NCI-H1436 treated with DMSO at 0.1 percent for 48 hours (cell line): ENCODE data around the gene ATXN2.

Source experiments
- DNase-seq: peaks from one replicate; lab custom pipeline; 2025; lab: John Stamatoyannopoulos, UW

Gene ATXN2

DNA sequence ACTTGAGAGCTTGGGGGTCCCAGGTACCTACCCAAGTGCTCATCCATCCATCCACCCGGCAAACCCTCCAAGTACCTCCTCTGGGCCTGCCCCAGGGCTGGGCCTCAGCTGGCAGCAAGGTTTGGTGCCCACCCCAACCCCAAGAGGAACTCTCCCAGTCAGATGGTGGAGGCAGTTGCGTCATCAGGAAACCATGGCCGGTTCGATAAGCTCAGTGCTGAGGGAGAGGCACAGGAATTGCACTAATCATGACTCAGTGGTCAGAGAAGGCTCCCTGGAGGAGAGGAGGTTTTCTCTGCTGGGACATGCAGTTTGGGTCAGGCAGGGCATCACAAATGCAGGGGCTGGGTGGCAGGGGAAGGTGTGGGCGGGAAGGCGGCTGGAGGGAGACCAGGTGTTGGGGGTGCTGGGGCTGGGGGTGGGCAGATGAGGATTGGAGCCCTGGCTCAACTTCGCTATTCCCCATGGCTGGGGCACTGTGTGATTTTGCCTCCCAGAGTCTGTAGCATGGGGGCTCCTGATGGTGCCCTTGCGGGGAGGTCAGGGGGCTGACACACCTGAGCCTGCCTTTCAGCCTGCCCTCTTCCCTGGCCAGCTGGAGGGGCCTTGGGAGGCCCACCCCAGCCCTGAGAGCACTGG, 161.2 kb downstream of the ATXN2 start:
- no peak for DNase-seq

DNA sequence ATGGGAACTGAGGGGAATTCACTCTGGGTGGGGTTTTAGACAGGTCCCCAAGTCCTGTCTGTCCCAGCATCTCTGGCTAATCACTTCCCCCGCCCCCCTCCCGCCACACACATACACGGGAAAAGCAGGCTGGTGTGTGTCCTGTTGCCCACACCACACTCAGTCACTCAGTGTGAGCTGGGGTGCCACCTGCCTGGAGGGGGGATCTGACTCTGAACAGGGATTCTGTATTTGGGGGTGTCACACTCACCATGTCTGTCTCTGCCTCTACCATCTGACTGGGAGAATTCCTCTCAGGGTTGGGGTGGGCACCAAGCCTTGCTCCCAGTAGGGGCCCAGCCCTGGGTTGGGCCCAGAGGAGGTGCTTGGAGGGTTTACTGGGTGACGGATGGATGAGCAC, 162.3 kb downstream of the ATXN2 start:
- no peak for DNase-seq

DNA sequence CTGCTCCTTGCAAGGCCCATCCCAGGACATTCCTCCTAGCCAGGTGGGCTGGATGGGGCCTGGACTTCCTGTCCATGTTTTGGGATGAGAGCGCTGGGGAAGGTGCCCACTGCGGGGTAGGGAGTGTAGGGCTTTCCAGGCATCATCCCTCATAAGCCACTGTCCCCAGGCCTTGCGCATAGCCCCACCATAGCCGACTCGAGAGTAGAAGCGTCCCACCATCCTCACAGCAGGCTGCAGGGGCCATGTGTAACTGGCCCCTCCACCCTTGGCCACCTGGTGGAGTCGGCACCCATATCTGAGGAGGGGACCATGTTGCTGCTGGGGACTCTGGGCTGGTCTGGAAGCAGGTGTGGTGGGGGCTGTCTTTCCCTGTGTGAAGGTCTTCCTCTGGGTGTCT, 162.8 kb downstream of the ATXN2 start:
- no peak for DNase-seq

DNA sequence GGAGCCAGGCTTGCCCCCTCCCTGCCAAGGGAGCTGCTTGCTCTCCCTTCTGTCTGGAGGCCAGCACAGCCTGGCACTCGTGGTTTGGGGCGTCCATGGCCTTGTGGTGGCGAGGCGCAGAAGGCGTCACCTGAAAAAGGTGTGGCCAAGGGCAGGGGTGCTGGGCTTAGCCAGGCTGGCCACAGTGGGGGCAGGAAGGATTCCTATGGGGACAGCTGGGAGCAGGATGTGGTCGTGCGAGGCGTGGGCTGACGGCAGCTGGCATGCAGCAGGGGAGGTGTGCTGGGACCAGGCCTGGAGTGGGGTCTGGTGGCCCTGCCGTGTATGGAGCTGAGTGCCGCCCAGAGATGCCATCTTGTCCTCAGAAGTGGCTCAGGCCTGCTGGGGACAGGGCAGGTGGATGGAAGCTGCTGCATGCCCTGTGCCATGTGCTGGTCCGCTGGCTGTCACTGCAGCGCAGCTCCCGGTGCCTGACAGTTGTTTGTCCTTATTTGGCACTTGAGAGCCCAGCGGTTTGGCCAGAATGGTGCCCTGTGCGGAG, 163.4 kb downstream of the ATXN2 start:
- DNase-seq, result no peak

DNA sequence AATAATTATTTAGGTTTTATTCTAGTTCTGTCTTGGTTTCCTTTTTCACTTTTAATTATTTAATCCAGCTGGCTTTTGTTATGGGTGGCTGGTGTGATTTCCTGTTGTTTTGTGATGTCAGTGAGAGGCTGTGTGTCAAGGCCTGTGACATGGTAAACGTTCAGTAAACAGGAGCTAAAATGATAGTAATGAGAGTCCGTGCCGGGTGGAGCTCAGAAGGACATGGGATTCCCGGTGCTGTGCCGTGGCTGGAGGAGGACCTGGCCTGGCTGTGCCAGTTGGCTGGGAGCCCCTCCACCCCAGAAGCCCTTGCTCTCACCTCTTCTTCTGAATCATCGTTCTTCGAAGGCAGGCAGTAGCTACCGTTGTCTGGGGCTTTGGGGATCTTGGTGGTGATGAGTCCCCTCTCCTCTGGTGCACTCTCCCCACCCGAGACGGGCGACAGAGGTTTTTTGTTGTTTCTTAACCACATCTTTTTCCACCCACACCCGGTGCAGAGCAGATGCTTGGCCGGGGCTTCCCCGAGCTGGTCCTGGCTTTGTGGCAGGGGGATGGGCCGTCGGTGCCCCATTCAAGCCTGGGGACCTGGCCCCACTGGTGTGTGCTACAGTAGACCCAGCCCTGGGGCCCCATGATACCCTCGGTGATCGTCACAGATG, 164.3 kb downstream of the ATXN2 start:
- no peak for DNase-seq

DNA sequence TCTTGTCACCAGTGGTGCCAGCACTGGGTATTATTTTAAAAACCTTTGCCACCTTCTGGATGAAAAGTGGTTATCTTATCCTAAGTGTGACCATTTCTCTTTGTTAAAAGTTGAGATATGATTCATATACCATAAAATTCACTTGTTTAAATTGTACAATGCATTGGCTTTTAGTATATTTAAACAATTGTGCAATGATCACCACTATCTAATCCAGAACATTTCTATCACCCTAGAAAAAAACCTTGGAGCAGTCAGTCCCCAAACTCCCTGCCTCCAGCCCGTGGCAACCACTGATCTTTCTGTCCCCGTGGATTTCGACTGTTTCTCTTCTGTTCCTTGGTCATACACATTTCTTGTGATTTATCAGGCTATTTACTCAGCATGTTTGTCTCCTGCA, 165.1 kb downstream of the ATXN2 start:
- DNase-seq, result no peak

DNA sequence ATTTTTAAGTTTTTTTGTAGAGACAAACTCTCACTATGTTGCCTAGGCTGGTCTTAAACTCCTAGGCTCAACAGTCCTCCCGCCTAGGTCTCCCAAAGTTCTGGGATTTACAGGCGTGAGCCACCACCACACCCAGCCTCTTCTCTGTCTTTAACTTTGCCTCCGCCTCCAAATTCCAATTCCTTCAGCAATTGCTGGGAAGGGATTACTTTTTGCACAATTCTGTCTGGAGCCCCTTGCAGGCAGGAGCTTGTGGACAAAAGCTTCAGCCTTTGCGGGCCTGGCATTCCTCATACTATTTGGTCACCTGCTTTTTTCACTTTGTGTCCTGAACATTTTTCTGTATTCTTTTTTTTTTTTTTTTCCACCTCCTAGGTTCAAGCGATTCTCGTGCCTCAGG, 167.3 kb downstream of the ATXN2 start:
- DNase-seq, result no peak

DNA sequence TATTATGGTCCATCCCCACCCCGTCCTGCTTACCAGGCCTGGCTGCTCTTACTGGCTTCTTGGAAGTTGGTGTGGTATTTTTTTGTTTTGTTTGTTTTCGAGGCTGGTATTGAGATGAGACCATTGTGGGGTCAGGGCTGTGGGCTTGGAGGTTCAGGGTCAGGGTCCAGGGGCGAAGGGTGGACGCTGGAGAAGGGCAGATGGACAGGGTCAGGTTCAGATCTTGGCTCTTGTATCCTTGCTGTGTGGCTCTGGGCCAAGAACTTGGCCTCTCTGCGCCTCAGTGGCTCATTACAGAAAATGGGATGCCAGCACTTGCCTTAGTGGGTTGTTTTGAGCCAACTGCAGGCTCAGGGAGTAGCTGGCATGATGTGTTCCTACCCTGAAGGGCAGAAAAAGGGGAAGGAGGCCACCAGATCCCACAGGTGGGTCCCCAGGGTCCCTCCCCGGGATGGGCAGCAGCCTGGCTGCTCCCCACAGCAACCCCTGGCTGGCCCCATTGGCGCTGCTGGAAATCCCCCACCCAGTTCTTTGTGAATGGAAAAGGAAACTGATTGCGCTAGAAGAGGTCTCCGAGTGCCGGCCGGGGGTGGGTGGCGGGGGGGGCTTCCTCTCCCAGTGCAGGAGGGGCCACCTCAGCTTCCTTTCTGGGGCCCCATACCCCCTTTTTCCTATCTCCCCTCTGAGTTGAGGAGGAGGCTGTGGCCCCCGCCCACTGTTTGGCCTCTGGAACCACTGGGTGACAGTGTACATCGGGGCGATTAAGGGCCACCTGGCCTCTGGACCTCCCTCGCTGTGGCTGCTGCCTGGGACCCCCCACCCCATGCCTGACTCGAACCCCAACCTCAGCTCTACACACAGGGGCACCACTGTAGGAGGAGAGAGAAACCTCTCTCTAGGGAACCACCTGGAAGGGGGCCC, 168.4 kb downstream of the ATXN2 start:
- DNase-seq, result no peak

DNA sequence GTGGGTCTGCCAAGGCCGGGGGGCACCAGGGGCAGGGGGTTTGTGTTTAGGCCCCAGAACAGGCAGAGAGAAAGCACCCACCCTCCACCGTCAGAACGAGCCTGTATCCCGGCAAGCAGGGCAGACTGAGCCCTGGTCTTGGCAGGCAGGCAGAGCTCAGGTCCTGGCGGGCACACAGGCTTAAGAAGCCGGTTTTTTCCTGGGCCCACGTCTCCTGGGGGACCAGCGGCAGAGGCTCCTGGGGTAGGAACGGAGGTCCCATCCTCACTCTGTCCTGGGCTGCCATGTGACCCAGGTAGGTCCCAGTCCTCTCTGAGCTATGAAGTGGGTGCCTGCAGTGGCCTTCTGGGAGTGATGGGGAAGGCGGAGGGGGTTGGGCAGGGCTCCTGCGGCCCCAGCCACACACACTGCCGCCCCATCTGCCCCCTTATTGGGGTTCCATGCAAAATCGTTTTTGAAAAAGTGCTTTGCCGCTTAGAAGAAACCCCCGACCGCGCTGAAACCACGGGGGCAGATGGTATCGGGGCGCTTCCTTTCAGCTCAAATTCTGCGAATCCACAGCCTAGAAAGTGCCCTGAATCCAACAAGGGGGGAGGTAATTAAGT, 169.2 kb downstream of the ATXN2 start:
- no peak for DNase-seq

DNA sequence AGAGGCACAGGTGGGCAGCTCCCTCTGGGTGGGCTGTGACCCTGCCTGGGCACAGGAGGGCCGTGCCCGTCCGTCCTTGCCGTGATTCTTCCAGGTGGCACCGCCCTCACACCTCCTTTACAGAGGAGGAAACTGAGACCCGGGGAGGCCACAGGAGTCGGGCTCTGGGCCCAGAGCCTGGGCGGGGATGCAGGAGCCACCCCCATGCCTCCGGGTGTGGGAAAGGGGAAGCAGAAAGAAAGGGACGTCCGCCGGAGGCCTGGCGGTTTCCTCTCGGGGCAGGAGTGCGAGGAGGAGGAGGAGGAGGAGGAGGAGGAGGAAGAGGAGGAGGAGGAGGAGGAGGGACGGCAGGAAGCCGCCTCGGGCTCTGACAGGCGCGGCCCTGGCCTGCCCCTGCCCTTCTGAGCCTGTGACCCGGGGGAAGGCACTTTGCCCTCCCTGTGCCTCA, 170.4 kb downstream of the ATXN2 start:
- DNase-seq, result no peak

DNA sequence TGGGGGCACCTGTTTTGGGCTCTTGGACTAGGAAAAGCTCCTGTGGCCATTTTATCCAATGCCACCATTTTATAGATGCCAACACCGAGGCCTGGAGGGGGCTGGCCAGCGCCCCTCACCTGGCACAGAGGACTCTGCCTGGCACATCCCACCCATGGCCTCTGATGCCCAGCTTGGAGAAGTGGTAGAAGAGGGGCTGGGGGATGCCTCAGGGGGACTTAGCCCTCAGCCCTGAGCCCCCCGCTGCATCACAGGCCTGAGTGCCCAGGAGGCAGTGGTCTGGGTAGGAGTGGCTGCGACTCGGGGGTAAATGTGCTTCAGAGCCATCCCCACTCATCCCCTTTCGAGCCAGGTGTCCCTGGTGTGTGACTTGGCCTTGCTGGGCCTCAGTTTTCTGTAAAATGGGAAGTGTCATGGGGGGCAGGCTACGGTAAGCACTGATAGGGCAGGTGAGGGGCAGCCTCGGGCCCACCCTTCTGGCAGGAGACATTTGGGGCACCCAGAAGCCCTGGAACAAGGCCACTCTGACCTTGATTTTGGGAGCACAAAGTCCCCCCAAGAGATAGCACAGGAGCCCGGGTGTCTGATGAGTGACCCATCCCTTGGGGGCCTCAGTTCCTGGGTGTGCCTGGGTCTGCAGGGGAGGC, 170.9 kb downstream of the ATXN2 start:
- DNase-seq, result no peak

DNA sequence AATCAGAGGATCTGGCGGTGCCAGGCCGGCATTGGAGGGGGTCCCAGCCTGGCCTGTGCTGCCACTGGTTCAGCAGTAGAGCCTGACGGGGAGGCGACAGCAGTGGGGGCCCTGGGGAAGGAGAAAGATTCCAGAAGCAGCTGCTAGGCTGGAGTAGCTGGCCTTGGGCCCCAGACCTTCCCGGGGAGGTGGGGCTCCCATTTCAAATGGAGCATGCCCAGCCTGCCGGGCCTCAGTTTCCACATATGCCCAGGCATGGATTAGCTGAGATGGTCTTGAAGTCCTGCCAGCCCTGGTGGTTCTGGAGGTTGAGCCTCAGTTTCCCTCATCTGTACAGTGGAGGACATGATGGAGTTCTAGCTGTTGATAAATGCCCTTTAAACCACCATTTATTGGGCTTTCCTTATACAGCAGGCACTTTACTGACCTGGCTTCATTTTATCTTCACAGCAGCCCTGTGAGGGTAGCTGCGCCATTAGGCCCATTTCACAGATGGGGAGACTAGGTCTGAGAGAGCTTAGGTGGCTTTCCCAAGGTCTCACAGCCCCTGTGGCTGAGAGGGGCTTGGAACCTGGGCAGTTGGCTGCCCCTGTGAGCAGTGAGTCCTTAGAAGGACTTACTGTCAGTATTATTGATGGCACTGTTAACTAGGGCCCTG, 171.6 kb downstream of the ATXN2 start:
- DNase-seq, result no peak

DNA sequence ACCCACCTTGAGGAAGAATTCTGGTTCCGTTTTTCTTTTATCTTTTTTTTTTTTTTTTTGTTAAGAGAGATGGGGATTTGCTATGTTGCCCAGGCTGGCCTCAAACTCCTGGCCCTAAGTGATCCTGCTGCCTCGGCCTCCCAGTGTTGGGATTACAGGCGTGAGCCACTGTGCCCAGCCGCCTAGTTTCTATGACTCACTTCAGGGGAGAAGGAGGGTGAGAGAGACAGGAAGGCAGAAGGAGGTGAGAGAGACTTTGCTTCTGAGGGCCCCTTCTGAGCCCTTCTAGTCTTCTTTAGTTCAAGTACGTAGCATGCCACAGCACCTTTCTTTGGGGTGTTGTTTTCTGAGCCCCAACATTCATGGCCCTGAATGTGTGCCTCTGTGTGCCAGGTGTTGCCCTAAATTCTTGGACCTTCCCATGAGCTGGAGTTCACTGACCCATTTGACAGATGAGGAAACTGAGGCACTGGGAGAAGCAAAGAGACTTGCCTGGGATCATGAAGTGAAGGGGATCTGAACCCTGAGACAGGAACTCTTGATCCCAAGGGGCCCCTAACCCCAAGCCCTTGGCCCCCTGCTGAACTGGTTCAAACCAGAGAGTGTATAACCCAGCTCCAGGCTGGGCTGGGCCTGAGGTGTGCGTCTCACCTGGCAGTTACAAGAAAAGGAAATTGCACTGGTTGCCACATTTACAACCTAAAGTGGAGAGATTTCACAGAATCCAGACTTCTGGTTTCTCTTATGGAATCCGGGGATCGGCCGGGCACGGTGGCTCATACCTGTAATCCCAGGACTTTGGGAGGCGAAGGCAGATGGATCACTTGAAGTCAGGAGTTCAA, 172.6 kb downstream of the ATXN2 start:
- DNase-seq, result no peak

DNA sequence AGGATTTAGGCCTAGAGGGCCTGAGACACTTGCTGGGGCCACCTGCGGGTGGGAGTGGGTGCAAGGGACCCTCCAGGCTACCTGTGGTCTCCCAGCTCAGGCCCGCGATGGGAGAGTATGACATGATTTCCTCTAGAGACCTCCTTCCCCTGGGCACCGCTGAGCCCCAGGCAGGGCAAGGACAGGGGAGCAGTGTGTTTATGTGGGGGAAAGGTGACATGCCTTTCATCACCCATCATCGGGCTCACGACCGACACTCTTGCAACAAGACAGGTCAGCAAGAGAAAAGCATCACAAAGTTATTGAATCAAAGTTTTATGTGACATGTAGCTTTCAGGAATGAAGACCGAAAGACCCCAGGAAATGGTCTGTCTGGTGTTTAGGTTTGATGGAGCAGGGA, 173.5 kb downstream of the ATXN2 start:
- no peak for DNase-seq

DNA sequence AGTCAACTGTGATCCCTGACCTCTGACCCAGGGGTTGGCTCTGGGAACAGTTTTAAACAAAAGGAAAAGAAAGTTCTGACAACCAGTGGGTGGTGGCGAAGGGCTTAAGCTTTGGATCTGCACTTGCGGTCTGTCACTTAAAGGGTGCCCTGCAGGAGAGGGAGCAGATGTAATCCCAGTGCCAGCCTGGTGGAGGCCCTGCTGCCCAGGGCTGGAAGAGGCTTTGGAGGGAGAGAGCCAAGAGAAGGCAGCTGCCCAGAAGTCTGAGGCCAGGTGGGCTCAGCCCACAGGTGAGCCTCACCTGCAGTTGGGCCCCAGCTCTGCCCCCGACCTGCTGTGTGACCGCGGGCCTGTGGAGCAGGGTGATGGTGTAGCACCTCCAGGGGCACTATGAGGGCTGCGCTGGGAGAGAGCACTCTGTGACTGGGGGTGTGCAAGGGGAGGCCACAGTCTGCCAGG, 174.3 kb downstream of the ATXN2 start:
- no peak for DNase-seq

DNA sequence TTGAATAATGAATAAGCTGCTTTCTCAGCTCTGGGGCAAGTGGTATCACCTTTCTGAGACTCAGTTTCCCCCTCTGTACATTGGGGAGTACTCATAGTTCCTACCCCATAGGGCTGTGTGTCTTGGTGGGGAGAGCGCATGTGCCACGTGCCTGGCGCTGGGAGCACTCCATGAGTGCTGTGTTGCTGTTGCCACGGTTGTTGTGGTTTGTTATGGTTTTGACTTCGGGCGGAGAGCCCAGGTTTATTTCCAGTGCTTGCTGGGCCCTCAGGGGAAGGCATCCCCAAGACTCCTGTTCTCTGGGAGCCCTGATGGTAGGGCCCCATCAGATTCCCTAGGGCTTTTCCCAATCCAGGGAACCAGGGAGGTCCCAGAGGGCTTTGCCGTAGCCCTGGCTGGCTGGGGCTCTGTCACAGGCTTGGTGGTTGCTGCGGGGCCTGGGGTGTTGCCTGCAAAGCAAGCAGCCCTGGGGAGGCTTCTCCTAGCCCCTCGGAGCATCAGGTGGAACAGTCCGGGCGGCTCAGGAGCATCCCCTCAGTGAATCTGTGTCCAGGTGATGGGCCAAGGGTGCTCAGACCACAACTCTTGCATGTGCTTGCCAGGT, 174.8 kb downstream of the ATXN2 start:
- DNase-seq, result no peak

DNA sequence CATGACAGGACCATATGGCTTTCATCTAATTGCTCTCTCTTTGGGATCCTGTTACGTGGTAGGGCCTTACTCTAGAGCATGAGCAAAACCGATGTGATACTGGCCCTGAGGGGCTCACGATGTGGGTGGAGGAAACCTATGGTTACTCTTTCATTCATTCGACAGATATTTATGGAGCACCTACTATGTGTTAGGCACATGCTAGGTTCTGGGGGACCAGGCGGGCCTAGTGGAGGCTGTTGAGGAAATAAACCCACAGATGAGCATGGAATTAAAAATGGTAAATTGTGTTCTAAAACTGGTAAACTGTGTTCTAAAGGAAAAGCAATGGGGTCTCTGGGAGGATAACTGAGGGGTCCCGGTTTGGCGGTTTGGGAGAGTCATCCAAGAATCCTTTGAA, 178.6 kb downstream of the ATXN2 start:
- no peak for DNase-seq

DNA sequence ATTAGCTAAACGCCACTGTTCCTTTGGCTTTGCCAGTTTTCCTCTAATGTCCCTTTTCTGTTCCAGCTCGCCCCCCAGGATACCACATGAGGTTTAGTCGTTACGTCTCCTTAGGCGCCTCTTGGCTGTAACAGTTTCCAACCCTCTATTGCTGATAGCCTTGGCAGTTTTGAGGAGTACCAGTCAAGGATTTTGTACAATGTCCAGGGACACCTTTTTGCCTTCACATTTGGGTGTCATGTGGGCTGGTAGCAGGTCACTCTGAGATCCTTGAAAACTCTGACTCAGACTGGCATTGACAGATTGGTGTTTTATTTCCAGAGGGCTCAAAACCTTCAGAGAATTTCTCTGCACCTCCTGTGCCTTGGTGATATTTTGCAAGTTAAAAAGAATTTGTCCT, 179.3 kb downstream of the ATXN2 start:
- no peak for DNase-seq

DNA sequence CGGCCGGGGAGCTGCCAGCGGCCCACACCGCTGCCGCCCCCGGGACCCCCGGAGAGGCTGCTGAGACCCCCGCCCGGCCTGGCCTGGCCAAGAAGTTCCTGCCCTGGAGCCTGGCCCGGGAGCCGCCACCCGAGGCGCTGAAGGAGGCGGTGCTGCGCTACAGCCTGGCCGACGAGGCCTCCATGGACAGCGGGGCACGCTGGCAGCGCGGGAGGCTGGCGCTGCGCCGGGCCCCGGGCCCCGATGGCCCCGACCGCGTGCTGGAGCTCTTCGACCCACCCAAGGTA, 180.6 kb downstream of the ATXN2 start:
- DNase-seq, result no peak
